HEK293 (cell line): ENCODE measurements around the gene KDM4B.

Experiments used
- HOXC10 ChIP-seq: sonication (generic); formaldehyde crosslinking; IDR thresholded peaks from 2 replicates; pipeline ENCODE4 v1.8.1; 2023; ENCODE audit warnings: mild to moderate bottlenecking, missing genetic modification reagents
- TCF7L2 ChIP-seq: IDR thresholded peaks from 2 replicates; pipeline ENCODE4 v1.6.1; 2011; ENCODE audit warnings: low read depth, mild to moderate bottlenecking, inconsistent platforms, low read length, moderate library complexity, borderline replicate concordance
- ZNF184 ChIP-seq: fragments of 450-650 bp; IDR thresholded peaks from 2 replicates; pipeline ENCODE4 v1.5.1; 2018; ENCODE audit warnings: missing biosample characterization, mild to moderate bottlenecking, missing genetic modification characterization
- ZNF416 ChIP-seq: fragments of 450-650 bp; formaldehyde crosslinking; IDR thresholded peaks from 2 replicates; pipeline ENCODE4 v1.5.1; 2016; ENCODE audit warnings: missing biosample characterization, missing genetic modification characterization
- ZNF785 ChIP-seq: fragments of 450-650 bp; formaldehyde crosslinking; IDR thresholded peaks from 2 replicates; pipeline ENCODE4 v1.5.1; 2016; ENCODE audit warnings: missing biosample characterization, missing genetic modification characterization
- ZSCAN16 ChIP-seq: fragments of 450-650 bp; formaldehyde crosslinking; IDR thresholded peaks from 2 replicates; pipeline ENCODE4 v1.5.1; 2016; ENCODE audit warnings: missing biosample characterization, missing genetic modification characterization
- TF ChIP-seq, protein P1 (sequence below): fragments of 450-650 bp; formaldehyde crosslinking; IDR thresholded peaks from 2 replicates; pipeline ENCODE4 v1.5.1; 2017; ENCODE audit warnings: missing biosample characterization, missing genetic modification characterization
- TF ChIP-seq, protein P2 (sequence below): fragments of 450-650 bp; formaldehyde crosslinking; IDR thresholded peaks from 2 replicates; pipeline ENCODE4 v1.5.1; 2016; ENCODE audit warnings: missing biosample characterization, missing genetic modification characterization

DNA sequence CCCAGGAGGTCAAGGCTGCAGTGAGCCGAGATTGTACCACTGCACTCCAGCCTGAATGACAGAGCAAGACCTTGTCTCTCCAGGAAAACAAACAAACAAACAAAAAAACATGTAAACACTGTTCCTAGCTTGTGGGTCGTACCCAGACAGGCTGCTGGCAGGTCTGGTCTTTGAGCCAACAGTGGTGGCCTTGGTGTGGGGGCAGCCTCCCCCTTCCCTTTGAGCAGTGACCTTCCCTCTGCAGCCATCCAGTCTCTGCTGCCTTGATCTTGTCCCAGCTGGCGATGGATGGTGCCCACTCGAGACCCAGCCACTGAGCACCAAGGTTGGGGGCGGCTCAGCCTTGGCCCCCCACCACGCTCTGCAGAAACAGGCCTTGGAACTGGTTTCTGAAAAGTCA, 143.3 kb downstream of the KDM4B start:
- TF ChIP-seq ZNF416 (tag by site-specific recombination) (no peak), ZNF785 (tag by site-specific recombination) (no peak), HOXC10 (CRISPR knock-in tag) (no peak), ZNF184 (tag by site-specific recombination) (no peak), ZSCAN16 (no peak), TCF7L2 (no peak)
- TF ChIP-seq, protein P1, sequence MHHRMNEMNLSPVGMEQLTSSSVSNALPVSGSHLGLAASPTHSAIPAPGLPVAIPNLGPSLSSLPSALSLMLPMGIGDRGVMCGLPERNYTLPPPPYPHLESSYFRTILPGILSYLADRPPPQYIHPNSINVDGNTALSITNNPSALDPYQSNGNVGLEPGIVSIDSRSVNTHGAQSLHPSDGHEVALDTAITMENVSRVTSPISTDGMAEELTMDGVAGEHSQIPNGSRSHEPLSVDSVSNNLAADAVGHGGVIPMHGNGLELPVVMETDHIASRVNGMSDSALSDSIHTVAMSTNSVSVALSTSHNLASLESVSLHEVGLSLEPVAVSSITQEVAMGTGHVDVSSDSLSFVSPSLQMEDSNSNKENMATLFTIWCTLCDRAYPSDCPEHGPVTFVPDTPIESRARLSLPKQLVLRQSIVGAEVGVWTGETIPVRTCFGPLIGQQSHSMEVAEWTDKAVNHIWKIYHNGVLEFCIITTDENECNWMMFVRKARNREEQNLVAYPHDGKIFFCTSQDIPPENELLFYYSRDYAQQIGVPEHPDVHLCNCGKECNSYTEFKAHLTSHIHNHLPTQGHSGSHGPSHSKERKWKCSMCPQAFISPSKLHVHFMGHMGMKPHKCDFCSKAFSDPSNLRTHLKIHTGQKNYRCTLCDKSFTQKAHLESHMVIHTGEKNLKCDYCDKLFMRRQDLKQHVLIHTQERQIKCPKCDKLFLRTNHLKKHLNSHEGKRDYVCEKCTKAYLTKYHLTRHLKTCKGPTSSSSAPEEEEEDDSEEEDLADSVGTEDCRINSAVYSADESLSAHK (tag by site-specific recombination), result no peak
- TF ChIP-seq, protein P2, sequence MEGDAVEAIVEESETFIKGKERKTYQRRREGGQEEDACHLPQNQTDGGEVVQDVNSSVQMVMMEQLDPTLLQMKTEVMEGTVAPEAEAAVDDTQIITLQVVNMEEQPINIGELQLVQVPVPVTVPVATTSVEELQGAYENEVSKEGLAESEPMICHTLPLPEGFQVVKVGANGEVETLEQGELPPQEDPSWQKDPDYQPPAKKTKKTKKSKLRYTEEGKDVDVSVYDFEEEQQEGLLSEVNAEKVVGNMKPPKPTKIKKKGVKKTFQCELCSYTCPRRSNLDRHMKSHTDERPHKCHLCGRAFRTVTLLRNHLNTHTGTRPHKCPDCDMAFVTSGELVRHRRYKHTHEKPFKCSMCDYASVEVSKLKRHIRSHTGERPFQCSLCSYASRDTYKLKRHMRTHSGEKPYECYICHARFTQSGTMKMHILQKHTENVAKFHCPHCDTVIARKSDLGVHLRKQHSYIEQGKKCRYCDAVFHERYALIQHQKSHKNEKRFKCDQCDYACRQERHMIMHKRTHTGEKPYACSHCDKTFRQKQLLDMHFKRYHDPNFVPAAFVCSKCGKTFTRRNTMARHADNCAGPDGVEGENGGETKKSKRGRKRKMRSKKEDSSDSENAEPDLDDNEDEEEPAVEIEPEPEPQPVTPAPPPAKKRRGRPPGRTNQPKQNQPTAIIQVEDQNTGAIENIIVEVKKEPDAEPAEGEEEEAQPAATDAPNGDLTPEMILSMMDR (tag by site-specific recombination), result no peak
